HG03196 (cell line): ENCODE results near the gene CUL2.
"Not testable (repeated sequence)": the region's sequence is repeated elsewhere in the genome, so short reads cannot be mapped to it uniquely, and the experiment has no call there.

Experiments
- ATAC-seq: cut with Tn5 transposase; IDR thresholded peaks from one replicate; pipeline ENCODE4 v1.9.1; 2021; ENCODE audit not compliant: unreplicated experiment

The CUL2 gene

DNA sequence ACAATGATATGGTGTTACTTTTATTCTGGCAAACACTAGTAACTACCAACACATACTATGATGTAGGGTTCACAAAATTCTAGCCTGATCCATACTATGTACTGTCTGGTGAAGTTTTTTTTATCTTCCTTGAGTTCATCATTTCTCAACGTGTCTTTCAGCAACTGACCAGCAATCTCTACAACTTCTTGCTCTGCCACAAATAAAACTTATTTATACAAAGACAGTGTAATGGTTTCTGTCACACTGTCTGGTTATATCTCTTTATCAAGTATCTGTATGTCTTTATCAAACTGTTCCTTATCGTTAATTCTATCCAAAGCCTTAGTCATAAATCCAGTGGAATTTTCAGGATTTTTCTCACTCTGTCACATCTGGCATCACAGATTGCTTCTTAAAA, 69.7 kb downstream of the CUL2 start:
- no peak for ATAC-seq

DNA sequence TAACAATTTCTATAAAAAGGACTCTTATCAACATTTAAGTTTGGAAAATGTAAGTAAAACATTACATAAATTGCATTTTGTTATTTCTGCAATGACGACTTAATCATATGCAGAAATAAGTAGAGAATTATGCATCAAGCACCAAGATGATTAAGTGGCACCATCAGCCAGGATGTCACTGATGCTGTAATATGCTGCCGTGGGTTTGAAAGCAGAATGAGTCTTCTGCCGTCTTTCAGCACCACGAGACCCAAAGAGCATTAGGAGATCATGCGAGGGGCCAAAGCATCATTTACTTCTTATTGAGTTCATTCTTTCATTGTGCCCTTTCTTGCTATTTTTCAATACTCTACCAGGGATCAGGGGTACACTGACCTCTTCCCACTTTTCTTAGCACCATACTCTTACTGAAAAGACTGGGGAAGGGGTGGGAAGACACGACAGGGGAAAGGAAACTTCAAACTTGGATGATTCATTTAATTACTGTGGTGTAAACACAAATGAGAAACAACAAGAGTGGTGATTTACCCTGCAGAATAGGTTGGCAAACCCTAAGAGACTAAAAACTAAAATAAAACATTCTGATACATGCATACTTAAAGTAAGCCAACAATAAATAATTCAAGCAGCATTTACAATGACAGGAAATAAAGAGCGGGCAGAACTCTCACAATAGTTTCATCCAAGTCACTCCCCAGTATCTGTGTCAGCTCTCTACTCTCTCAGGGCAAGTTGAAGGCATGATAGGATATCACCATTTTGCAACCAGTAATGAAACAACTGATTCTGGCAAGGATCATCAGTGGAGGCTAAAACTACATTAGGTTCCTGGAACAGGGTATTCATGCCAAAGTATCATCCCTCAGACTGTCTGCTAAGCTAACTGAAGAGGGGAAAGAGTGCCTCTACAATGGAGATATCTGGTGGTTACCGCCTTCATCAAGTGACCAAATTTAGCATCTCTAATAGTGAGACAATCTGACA, 70.8 kb downstream of the CUL2 start:
- ATAC-seq, result no peak

DNA sequence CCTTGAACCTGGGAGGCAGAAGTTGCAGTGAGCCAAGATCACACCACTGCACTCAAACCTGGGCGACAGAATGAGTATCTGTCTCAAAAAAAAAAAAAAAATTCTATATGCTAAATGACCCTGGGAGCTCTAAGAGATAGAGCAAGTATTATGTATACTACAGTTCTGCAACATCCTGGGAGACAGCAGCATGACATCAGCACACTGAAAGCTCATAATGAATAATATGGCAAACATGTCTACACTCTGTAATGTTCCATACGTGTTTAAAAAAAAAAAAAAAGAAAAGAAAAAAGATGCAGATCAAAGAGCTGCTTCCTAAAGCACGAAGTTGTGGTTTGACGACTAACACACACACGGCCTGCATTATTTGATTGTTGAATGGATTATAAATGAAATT, 72.5 kb downstream of the CUL2 start:
- ATAC-seq, result no peak

DNA sequence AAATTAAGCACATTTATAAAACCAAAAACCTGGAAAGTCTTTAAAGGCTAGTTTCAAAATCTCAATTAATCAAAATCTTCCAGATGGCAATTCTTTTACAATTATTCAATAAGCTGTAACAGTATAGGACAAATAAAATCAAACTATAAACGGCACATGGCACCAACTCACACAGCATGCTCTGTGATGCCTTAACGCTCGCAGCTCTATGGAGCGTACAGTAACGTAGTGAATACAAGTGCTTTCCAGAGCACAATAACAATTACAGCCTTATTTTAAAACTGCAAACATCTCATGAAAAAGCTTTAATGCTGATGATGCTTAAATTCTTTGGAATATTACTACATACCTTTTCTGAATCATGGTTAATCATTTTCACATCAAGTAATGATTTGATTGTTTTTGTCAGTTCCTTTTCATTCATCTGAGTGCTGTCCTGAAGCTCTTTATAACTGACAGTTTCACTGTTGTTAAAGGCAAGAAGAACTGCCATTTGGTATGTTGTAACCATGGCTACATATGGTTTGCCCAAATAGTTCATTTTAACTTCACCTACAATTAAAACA, 74.2 kb downstream of the CUL2 start:
- no peak for ATAC-seq

DNA sequence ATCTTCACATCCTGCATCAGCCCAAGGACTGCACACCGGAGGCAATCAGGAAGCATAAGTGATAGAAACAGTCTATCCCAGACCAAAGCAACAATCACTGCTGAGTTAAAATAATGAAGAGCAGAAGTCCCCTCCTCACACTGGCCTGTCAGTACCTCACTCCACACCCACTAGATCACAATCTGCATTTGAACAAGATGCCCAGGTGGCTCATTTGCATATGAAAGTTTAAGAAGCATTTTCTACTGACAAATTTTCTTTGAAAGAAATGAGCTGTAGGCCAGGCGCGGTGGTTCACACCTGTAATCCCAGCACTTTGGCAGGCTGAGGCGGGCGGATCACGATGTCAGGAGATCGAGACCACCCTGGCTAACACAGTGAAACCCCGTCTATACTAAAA, 77.4 kb downstream of the CUL2 start:
- no peak for ATAC-seq

DNA sequence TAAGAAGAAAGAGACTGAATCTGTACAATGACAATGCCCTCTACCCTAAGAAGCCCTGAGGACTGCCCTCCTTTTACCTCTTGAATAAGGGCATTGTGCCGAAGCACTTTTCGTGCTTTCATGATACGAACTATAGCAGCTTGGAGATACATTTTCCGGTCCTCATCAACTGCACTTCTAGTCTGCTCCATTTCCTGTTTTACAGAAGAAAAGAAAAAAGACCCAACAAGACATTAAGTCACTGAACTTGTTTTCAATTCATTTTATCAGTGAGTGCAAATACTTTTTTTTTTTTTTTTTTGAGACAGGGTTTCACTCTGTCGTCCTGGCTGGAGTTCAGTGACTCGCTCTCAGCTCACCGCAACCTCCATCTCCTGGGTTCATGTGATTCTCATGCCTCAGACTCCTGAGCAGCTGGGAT, 78.4 kb downstream of the CUL2 start:
- no peak for ATAC-seq

DNA sequence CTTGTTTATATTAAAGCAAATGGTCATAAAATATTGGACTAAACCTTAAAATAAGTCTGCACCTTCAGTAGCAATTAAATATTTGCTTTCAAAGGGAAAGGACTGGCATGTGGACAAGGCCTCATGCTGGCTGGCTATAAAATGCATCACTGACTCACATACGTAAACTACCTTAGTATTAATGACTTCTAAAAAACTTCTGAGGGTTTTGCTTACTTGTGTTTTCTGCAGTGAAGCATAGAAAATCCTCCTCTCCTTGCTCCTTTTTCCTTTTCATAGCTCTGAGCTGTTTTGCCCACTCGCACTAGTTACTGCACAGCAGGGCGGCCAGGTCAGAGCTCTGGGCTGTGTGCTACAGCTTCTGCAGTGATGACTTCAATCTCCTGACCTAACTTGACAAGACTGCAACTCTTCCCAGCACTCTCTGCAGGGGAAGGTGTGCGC, 82.3 kb downstream of the CUL2 start:
- no peak for ATAC-seq

DNA sequence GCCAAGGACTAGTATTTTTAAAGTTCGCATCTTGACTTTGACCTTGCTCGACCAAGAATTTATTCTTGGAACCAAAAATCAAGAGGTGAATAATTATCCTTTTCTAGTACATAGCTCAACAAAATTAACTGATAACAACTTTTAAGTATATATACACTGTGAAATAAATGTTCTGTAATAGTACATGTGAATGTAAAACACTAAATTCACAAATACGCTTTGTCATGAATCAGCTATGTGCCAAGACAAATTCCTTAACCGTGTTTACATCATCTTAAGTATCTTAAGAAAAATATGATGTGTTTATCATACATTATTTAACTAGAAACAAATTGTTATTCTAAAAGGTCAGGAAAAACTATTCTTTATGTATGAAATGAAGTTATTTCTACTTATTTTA, 83.3 kb downstream of the CUL2 start:
- ATAC-seq, result no peak

DNA sequence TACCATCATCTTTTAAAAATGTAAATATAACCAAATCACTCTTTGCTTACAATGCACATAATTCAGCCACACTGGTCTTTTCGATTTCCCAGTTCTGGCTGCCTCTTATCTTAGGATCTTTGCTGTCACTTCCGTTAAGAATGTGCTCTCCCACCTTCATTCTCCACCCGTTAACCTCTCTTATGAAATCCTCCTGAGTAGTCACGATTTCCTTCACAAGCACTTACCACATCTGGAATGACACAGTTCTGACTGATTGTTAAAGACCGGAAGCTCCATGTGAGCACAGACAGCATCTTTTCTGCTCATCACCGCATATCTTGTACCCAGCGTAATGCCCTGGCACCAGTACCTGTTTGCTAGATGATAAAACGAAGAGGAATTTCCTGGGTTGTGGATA, 84.3 kb downstream of the CUL2 start:
- no peak for ATAC-seq

DNA sequence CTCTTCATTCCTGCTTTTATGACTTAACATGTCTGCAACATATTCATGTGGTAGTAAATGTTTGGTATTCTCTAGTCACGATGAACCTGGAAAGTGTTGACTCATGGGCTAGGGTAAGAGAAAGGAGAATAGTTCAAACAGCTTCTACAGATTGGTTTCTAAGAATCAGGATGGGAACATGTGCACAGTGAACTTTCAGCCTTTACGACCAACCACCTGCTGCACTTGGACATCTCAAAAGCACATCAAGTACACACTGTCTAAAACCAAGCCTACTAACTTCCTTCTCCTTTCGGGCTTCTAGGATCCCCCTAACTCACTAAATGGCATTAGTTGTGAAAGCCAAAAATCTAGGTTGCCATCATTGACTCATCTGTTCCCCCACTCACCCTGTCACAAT, 85.5 kb downstream of the CUL2 start:
- no peak for ATAC-seq

DNA sequence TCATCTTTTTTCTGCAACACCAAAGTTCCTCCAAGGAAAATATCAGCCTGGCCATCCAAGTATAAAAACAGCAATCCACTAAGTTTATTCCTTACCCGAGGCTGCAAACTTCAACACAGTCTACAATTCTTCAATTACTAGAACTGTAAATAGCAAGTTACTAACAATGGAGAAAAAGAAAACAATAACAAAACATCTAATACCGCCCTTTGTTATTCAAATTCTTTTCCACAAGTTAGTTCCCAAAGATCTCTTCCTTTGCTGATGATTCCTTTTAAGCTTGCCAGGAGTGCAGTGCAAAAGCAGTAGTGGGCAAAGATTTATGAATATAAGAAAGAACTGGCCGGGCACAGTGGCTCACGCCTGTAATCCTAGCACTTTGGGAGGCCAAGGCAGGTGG, 86.2 kb downstream of the CUL2 start:
- ATAC-seq, result no peak

DNA sequence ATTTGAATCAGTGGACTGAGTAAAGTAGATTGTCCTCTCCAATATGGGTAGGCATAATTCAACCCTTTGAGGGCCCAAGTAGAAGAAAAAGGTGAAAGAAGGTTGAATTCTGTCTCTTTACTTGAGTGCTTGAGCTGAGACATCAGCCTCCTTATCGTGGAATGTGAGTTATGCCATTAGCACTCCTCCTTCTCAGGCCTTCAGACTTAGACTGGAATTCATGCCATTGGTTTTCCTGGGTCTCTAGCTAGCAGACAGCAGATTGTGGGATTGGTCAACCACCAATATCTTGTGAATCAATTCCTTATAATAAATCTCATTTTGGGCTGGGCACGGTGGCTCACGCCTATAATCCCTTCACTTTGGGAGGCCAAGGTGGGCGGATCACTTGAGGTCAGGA, 89.2 kb downstream of the CUL2 start:
- ATAC-seq, result no peak

DNA sequence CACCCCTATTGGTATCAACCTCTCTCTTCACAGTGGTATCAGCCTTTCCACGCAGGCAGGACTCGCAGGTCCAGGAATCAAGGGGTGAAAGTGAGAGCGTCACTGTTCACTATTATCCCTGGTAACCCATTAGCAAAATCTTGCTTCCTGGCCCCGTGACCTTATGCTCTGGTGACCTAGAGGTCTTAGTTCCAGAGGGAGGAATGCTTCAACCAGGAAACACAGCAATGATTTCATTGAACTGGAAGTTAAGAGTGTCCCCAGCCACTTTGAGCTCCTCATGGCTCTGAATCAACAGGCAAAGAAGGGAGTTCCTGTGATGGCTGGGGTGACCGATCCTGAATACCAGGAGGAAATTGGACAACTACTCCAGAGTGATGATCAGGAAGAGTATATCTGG, 90.6 kb downstream of the CUL2 start:
- no peak for ATAC-seq

DNA sequence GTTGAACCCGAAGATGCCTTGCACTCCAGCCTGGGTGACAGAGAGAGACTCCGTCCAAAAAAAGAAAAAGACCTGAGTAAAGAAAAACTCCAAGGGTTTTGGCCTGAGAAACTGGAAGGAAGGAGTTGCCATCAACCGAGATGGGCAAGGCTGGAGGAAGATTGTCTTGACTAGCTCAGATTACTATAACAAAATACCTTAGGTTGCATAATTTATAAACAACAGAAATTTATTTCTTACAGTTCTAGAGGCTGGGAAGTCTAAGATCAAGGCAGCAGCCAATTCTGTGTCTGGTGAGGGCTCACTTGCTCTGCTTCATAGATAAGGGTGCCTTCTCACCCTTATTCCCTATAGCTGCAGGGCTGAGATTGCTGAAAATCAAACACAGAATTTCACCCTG, 91.2 kb downstream of the CUL2 start:
- no peak for ATAC-seq

DNA sequence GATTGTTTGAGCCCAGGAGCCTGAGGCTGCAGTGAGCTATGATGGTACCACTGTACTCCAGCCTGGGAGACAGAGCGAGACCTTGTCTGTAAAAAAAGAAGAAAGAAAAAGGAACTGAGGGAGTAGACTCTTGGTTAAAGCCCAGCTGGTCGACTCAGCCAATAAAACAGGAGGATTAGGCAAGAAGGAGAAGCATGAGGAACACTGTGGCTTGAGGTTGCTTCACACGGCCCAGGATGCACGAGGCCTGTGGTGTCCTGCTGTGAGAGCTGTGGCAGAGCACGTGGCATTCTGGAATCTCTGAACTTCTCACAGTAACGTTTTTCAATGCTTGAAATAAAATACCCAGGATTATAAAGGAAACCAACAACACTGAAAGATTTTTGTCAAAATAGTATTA, 93.3 kb downstream of the CUL2 start:
- ATAC-seq, result no peak

DNA sequence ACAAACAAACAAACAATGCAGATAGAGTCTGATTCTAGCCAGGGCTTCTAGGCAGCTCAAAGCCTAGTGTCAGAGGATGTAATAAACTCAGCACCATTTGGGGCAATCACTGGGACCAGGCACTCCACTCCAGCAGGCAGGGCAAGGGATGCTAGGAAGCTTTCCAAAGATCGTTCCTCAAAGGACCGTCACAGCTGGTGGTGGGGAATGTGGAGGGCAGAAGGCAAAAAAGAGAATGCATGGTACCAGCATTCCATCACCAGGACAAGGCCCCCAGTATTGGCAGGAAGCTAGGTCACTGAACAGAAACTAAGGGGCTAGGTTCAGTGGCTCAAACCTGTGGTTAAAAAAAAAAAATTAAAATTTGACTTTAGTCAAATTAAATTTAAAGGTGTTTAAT, 94.2 kb downstream of the CUL2 start:
- ATAC-seq, result no peak

DNA sequence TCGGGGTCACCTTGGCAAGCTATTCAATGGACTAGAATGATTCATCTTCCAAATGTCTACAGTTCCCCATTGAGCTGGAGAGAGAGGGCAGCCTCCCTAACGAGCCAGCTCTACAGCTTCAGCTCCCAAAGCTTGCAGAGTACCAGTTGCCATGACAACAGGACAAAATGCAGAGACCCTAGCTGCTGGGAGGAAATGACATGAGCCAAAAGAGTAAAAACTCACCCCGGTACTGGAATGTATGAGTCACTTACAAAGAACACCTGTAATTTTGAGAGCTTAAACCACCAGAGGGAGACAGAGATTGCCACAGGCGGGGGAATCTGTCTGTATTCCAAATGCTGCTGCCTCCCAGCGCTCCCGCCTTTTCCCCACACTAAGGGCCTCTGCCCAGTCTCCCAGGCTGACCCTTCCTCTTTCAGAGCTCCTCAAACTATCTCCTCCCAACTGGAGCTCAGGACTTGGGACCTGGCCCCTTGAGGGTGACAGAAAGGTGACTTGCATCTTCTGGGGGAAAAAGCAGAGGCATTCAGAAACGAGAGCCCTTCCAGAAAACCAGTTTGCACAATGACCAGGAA, 95.5 kb downstream of the CUL2 start:
- peak; percentile 89 for ATAC-seq

DNA sequence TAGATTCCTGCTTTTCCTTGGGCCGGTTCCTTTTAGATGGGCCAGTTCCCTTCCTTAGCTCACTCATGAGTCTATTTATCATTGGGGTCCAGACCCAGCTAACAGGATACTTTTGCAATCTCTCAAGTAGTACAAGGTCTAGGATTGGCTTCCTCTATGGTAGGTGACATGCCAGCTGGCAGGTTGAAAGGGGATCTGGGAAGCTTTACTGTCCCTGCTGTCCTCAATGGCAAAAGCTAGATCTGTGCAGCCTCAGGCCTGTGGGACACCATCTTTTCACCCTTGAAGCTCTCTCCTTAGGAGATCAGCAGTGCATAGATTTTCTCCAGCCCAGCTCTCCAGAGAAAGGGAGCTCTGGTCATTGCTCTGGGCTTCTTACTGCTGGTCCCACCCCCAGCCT, 96.4 kb downstream of the CUL2 start:
- no peak for ATAC-seq

DNA sequence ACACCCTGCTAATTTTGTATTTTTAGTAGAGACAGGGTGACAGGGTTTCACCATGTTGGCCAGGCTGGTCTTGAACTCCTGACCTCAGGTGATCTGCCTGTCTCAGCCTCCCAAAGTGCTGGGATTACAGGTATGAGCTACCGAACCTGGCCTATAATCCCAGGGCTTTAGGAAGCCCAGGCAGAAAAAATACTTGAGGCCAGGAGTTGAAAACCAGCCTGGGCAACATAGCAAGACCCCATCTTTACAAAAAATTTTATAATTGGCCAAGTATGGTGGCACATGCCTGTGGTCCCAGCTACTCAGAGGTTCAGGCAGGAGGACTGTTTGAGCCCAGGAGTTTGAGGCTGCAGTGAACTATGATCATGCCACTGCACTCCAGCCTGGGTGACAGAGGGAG, 99.0 kb downstream of the CUL2 start:
- not testable (repeated sequence) for ATAC-seq

DNA sequence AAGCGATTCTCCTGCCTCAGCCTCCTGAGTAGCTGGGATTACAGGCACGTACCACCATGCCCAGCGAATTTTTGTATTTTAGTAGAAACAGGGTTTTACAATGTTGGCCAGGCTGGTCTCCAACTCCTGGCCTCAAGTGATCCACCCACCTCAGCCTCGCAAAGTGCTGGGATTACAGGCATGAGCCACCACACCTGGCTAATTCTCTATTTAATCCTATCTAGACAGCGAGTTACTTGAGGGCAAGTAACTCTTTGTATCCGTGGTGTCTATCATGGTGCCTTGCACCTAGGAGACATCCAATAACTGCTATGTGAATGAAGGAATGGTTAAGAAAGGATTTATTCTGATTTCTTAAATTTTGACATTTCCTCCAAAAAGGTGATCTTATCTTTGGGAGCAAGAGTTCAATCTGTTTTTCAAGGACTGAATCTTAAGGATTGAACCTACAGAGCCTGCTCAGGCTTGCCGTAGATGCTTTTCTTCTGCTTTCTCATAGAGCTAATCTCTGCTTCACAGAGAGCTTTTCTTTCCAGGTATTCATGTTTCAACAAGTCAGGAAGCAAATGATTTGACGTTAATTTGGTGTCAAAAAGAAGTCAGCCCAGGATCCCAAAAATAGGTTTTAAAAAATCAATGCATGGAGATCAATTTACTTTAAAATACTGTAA, 101.6 kb downstream of the CUL2 start:
- no peak for ATAC-seq

DNA sequence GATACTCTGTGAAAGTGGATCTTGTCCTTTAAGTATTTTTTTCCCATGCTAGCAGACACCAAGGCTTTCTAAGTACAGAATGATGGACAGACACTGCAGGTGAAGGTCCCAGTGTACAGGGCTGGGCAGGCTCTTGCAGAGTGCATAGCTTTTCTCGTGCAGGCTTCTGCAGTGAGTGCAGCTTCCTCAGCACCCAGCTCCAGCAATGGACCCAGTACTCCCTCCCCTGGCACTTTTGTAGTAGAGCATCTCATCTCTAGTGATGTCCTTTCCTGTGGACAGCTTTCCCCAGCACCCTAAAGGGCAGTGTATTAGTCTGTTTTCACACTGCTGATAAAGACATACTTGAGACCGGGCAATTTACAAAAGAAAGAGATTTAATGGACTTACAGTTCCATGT, 104.3 kb downstream of the CUL2 start:
- no peak for ATAC-seq

DNA sequence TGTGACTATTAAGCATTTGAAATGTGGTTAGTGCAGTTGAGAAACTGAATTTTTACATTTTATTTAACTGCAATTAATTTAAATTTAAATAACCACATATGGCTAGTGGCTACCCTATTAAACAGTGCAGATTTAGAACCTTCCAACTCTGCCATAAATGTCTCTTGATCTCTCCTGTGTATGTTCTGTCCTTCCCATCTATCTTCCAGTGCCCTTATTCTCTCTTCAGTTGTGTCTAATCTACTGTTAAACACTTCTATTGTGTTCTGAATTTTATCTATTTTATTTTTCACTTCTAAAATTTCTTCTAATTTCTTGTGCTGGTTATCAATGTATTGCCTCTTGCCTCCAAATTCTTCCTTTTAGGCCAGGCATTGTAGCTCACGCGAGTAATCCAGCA, 105.0 kb downstream of the CUL2 start:
- ATAC-seq, result no peak
